Epithelial cell of esophagus (primary cell): ENCODE data around the gene SLC9A5.
A peak's percentile ranks its signal among the peaks of the same experiment; 100 is the strongest.

Source experiments
- DNase-seq: peaks from one replicate; pipeline ENCODE4 v3.0.0; 2010; ENCODE audit warnings: low read depth
- H3K4me3 ChIP-seq: 2 replicates; pipeline ENCODE4 v1.5.1; 2011; ENCODE audit warnings: mild to moderate bottlenecking, low read length, control low read depth
- TF ChIP-seq, protein P1 (sequence below): IDR thresholded peaks from 2 replicates; pipeline ENCODE4 v1.5.1; 2011; ENCODE audit warnings: low read depth, mild to moderate bottlenecking, low read length, control low read depth, inconsistent platforms; ENCODE audit not compliant: insufficient read depth; ENCODE audit errors: missing control alignments

SLC9A5 gene

DNA sequence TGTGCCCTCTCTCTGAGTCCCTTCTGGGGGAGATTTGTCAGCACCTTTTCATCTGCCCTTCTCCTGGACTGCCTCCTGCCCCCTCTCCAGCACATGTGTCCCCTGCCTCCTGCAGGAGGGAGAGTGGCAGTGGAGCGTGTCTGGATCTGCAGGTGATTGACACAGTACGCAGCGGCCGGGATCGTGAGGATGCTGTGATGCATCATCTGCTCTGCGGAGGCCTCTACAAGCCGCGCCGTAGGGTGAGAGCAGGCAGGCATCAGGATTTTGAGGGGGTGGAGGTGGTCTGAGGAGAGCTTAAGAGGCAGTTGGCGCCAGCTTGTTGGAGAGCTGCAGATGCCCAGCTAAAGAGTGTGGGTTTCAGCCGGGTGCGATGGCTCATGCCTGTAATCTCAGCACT lies 10.9 kb downstream of the SLC9A5 start:
- DNase-seq: no peak
- TF ChIP-seq, protein P1, sequence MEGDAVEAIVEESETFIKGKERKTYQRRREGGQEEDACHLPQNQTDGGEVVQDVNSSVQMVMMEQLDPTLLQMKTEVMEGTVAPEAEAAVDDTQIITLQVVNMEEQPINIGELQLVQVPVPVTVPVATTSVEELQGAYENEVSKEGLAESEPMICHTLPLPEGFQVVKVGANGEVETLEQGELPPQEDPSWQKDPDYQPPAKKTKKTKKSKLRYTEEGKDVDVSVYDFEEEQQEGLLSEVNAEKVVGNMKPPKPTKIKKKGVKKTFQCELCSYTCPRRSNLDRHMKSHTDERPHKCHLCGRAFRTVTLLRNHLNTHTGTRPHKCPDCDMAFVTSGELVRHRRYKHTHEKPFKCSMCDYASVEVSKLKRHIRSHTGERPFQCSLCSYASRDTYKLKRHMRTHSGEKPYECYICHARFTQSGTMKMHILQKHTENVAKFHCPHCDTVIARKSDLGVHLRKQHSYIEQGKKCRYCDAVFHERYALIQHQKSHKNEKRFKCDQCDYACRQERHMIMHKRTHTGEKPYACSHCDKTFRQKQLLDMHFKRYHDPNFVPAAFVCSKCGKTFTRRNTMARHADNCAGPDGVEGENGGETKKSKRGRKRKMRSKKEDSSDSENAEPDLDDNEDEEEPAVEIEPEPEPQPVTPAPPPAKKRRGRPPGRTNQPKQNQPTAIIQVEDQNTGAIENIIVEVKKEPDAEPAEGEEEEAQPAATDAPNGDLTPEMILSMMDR: no peak
- H3K4me3 ChIP-seq: no peak overlapping the region

DNA sequence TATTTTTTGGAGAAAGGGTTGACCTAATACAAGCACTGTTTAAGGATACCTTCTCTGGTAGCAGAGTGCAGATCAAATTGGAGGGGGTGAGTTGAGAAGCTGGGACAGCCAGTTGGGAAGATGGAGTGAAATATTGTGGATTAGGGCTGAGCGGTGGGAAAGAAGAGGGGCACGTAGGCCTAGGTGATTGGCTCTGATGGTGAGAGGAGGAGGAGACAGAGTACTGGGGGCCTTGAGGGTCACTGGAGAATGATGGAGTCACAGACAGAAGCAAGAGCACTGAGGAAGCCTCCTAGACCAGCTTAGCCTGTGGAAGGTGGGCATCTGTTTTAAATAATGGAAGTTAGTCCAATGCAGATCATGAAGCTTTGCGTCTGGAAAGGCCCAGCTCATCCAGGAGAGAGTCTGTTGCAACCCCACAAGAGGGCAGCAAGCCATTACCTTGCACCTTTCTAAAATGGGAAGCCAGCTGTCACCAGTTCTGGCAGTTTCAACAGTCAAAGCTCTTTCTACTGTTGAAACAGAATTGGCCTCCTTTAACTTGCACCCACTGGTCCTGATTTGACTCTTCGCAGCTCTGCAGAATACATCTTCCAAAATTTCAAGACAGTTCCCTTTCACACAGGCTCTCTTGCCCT lies 11.8 kb downstream of the SLC9A5 start:
- TF ChIP-seq, protein P1: peak; percentile 88
- no peak overlapping the region for H3K4me3 ChIP-seq
- DNase-seq: peak; percentile 69

DNA sequence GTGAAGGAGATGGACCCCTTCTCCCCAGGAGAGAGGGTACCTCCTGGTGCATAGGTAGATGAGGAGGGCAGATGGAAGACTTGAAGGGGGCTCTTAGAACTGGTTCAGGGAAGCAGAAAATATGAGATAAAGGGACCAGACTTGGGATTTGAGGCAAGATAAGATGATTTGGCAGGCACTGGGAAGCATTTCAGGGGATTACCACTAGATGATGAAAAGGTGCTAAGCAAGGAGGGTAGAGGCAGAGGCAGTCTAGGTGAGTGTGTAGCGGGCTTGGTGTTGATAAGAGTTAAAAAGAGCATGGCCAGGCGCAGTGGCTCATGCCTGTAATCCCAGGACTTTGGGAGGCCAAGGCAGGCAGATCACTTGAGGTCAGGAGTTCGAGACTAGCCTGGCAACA lies 14.4 kb downstream of the SLC9A5 start:
- DNase-seq: no peak
- TF ChIP-seq, protein P1: no peak
- no peak overlapping the region for H3K4me3 ChIP-seq

DNA sequence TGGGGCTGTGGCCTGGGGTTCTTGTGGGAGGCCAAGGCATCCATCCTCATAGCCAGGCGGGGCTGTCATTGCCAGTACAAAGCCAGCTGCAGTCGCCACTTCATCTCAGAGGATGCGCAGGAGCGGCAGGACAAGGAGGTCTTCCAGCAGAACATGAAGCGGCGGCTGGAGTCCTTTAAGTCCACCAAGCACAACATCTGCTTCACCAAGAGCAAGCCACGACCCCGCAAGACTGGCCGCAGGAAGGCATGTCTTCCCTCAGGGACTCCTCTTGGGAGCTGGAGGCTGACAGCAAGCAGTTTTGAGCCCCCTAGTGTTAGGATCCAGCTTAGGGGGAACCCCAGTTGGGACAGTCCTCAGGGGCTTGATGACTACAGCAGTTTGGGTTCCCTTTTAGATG lies 15.5 kb downstream of the SLC9A5 start:
- DNase-seq: no peak
- H3K4me3 ChIP-seq: no peak overlapping the region
- TF ChIP-seq, protein P1: no peak

DNA sequence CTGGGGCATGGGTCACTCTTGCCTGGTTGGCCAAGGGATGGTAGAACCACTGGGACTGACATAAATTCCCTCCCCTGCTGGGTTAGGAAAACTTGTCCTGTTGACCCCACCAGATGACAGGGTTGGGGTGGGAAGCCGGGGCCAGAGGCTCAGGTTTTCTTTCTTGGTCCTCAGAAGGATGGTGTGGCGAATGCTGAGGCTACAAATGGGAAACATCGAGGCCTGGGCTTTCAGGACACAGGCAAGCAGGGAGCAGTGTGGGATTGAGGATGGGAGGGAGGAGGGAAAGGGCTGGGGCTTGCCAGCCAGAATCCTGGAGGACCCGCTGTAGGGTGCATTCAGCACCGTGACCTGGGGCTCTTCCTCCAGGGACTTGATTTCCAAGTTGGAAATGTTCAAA lies 16.1 kb downstream of the SLC9A5 start:
- DNase-seq: no peak
- no peak overlapping the region for H3K4me3 ChIP-seq
- TF ChIP-seq, protein P1: no peak

DNA sequence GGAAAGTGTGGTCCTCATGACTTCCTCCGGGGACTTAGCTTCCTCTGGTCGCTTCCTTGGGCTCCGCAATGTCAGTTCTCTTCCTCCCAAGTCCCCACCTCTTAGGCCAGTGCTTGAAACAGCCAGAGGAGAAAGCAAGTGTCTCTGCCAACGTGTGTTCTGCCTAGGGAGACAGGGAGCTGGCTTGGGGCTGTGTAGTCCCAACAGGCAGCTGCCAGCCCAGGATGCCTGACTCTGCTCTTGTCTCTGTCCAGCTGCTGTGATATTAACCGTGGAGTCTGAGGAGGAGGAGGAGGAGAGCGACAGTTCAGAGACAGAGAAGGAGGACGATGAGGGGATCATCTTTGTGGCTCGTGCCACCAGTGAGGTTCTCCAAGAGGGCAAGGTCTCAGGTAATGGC lies 17.1 kb downstream of the SLC9A5 start:
- TF ChIP-seq, protein P1: no peak
- H3K4me3 ChIP-seq: no peak overlapping the region
- no peak for DNase-seq

DNA sequence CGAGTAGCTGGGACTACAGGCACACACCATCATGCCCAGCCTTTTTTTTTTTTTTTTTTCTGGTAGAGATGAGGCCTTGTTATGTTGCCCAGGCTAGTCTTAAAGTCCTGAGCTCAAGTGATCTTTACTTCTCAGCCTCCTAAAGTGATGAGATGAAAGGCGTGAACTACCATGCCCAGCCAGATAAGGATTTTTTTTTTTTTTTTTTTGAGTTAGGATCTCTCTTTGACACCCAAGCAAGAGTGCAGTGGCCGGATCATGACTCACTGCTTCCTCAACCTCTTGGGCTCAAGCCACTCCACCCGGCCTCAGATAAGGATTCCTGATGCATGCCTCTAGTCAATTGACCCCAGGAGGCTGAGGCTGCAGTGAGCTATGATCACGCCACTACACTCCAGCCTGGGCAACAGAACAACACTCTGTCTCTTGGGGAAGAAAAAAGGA lies 19.4 kb downstream of the SLC9A5 start:
- DNase-seq: no peak
- TF ChIP-seq, protein P1: no peak
- H3K4me3 ChIP-seq: no peak overlapping the region
